HG03378 (cell line): ENCODE results near the gene ELP5.
A peak's percentile ranks its signal among the peaks of the same experiment; 100 is the strongest.

Source experiments
- ATAC-seq: cut with Tn5 transposase; IDR thresholded peaks from one replicate; pipeline ENCODE4 v1.9.1; 2021; ENCODE audit warnings: mild to moderate bottlenecking, moderate library complexity; ENCODE audit not compliant: unreplicated experiment

ELP5 gene, protein sequence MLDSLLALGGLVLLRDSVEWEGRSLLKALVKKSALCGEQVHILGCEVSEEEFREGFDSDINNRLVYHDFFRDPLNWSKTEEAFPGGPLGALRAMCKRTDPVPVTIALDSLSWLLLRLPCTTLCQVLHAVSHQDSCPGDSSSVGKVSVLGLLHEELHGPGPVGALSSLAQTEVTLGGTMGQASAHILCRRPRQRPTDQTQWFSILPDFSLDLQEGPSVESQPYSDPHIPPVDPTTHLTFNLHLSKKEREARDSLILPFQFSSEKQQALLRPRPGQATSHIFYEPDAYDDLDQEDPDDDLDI

DNA sequence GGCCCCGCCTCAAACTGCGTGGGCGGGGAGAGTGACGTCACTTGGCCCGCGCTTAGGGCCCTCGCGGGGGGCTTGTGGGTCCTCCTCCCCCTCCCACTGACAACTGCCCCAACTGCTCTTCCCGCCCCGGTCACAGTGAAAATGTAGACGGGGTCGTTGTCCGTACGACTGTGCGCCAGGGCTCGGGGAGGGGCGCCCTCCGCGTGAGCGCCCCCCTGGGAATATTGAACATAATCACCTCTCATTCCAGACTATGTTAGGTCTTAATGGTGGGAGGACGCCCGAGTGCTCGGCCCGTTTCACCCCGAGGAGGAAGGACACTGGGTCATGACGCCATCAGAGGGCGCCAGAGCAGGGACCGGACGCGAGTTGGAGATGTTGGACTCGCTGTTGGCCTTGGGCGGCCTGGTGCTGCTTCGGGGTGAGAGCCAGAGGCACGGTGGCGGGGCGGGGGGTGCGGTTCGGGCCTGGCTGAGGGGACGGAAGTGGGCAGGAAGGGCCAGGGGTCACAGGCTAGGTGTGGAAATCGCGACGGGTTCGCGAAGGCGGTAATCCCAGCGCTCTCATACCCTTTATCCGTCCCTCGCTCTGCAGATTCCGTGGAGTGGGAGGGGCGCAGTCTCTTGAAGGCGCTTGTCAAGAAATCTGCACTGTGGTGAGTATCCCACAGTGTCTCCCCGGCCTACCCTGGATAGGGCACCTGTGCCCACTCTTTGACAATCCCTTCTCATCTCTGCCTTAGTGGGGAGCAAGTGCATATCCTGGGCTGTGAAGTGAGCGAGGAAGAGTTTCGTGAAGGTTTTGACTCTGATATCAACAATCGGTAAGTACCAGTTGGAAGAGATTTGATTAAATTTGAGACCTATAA lies at the start of gene ELP5:
Gene ELP5, plus strand, starts transcription at position 40 of the 868 bp plus-strand sequence. Its CDS starts 336 bp downstream, at position 376.
- peak; percentile 44 for ATAC-seq

- ATAC-seq, result no peak
Observed at GRCh38 chr17:7203391-7203790, 48.6 kb upstream of the ELP5 start.

DNA sequence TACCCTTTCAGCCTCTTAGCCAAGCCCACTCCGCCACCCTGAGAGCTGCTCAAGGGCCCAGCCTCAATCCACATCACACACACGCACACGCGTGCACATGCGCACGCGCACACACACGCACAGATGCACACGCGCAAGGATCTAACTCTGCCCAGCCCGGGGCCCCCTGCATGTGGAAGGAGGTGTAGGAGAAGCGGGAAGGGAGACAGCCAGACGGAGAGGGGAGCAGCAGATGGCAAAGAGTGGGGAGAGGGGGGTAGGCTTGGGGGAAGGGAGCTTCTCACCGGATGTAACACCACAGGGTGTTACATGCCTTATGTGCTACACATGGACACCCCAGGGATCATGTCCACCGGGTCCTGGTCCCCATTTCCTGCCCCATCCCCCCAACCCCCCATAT lies 47.7 kb upstream of the ELP5 start:
- no peak for ATAC-seq

GRCh38 chr17:7204828-7205461 lies 47.1 kb upstream of the ELP5 start:
- ATAC-seq, result peak; percentile 67

GRCh38 chr17:7205561-7205960 lies 46.5 kb upstream of the ELP5 start:
- ATAC-seq, result no peak

GRCh38 chr17:7207120-7208001 lies 44.7 kb upstream of the ELP5 start:
- ATAC-seq, result no peak

GRCh38 chr17:7208027-7208571 lies 43.9 kb upstream of the ELP5 start:
- ATAC-seq, result no peak

DNA sequence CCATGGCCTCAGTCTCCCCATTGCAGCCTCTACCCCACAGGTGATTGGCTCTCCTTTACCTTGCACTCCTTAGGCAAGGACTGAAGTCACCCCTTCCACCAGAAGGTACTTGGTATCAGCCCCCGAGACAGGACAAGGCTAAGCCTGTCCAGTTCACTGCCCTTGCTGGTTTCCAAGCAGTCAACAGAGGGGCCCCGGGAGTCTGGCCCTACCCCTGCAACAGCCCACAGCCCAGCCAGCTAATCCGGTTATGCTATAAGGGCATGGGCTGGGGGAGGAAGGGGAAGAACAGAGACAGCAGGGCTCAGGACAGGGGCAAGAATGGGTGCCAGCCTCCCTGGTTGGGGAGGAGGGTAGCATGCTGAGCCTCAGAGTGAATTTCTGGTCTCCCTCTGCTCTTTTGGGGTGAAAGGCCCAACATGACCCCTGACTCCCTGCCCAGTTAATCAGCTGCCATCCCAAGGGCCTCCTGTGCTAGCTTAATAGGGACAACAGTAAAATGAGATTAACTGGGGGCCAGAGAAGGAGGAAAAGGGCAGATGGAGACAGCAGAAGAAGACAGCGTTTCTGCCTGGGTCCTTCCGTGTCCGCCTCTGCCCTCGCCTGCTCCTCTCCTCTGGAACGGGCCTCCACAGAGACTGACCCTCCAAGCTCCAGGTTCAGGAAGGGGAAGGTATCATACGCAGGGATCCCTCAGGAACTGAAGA lies 43.1 kb upstream of the ELP5 start:
- ATAC-seq, result no peak

DNA sequence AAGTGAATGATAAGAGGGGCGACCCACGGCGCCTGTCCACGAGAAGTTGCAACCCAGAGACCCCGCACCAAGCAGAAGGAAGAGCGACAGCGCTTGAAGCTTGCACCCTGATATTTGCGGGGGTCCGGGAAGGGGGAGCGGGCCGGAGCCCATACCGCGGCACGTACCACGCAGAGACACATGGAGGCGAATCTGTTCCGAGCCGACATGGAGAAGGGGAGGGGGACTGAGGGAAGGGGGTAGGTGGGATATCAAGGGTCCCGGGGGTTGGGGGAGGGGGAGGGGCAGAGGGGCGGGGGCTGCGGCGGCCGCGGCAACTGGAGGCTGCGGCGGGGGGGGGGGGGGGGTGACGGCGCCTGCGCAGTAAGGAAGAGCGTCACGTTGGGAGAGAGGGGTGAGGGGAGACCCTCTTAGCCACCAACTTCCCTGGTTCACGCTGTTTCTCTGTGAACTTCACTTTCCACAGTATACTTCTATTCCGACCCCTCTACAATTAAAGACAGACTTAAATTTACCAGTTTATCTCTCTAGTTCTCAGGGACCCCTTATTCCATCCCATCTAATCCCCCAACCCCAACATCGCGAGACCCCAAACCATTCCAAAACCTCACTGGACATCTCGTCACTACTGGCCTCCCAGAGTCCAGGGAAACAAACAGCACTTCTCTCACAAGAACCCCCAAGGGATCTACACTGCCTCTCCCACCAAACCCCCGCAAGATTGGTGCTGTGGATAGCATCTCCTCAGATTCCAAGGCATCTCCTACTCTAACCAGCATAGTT lies 40.3 kb upstream of the ELP5 start:
- ATAC-seq, result no peak

- peak; percentile 10 for ATAC-seq
Observed at GRCh38 chr17:7213895-7214299, 38.1 kb upstream of the ELP5 start.

GRCh38 chr17:7214300-7215135 lies 37.5 kb upstream of the ELP5 start:
- peak; percentile 49 for ATAC-seq

- no peak for ATAC-seq
Observed at GRCh38 chr17:7215136-7215638, 36.8 kb upstream of the ELP5 start.

- ATAC-seq, result no peak
Observed at GRCh38 chr17:7215652-7216180, 36.3 kb upstream of the ELP5 start.

- no peak for ATAC-seq
Observed at GRCh38 chr17:7216242-7217112, 35.5 kb upstream of the ELP5 start.

- no peak for ATAC-seq
Observed at GRCh38 chr17:7217113-7217987, 34.7 kb upstream of the ELP5 start.

GRCh38 chr17:7218166-7218565 lies 33.8 kb upstream of the ELP5 start:
- ATAC-seq, result no peak
